NCI-H1092 treated with DMSO at 0.1 percent for 48 hours (cell line): Measurements from ENCODE around the gene AJAP1.

Experiments
- DNase-seq: peaks from one replicate; lab custom pipeline; 2025; lab: John Stamatoyannopoulos, UW

The AJAP1 gene

GRCh38 chr1:4769516-4770280, 115.3 kb downstream of the AJAP1 start:
- DNase-seq: no peak

DNA sequence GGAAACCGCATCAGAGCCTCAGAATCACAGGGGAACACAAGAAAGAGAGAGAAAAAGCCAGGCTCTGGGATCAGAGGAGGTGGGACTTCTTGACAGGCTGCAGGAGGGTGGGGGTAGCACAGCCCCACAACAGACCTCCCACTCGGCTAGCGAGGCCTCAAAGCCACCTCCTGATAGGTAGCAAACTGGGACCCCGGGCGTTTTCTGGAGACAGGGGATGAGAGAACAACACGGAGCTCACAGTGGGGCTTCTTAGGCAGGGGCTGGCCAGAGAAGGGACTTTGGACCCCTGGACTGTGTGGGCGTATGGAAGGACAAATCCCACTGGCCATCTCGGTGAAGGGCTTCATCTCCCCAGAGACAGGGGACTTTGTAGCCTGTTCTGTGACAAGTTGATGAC, 116.3 kb downstream of the AJAP1 start:
- no peak for DNase-seq

- no peak for DNase-seq
Measured at GRCh38 chr1:4771267-4771666, 116.9 kb downstream of the AJAP1 start.

DNA sequence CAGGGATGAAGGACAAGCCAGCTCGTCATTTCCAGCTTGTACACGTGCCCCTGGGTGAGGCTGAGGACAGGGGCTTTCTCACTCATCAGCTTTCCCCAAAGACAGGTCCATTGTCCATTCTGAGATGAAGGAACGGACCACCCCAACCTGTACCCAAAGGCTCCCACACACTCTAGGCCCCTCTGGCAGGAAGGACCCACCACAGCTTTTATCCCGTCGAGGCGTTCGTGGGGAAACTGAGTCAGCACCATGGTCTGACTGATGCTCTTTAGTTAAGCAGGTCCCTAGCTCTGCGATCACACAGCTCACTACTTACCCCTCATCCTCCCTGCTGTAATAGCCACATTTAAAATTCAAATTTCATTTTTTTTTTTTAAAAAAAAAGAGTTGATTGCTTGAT, 117.3 kb downstream of the AJAP1 start:
- no peak for DNase-seq

DNA sequence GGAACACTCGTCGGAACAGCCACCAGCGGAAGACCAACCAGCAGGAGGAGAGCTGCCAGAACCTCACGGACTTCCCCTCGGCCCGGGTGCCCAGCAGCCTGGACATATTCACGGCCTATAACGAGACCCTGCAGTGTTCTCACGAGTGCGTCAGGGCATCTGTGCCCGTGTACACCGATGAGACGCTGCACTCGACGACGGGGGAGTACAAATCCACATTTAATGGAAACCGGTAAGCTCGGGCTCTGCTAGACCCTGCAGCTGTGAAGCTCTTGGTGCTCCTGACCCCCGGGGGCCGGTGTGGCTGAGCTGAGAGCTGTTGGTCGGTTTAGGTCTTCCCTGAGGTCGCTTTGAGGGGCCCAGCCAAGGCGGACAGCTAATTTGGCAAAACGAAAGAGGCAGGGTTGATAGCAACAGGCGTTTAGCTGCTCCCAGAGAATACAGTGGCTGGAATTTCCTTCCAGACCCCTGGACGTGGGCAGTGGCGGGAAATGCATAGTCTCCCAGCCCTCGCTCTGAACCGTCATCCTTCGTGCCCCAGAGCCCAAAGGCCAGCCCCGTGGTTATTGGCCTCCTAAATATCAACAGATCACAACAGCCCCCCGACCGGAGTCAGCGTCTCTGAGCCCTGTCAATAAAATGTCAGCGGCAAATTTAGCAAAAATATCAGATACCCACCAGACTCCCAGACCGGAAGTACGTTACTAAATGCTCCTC, 118.0 kb downstream of the AJAP1 start:
- no peak for DNase-seq

- DNase-seq: no peak
Measured at GRCh38 chr1:4773226-4773625, 118.8 kb downstream of the AJAP1 start.

- DNase-seq: no peak
Measured at GRCh38 chr1:4775506-4775905, 121.1 kb downstream of the AJAP1 start.

- DNase-seq: no peak
Measured at GRCh38 chr1:4778056-4778455, 123.6 kb downstream of the AJAP1 start.

DNA sequence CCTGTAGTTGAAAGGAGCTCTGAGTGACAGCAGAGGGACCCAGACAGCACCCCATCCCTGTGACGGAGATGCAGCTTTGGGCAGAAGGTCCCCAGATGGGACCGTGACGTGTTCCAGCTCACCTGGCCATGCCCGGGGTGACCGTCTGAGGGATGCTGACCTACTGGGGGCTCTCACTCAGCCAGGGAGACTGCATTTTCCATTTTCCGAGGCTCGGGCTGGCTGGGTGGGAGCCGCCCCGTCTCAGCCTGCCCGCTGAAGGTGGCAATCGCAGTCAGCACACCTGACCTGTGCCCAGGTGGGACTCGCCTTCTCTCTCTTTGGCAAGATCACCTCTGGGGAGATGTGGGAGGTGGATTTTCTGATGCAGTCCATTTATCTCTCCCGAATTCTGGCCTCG, 127.2 kb downstream of the AJAP1 start:
- no peak for DNase-seq

DNA sequence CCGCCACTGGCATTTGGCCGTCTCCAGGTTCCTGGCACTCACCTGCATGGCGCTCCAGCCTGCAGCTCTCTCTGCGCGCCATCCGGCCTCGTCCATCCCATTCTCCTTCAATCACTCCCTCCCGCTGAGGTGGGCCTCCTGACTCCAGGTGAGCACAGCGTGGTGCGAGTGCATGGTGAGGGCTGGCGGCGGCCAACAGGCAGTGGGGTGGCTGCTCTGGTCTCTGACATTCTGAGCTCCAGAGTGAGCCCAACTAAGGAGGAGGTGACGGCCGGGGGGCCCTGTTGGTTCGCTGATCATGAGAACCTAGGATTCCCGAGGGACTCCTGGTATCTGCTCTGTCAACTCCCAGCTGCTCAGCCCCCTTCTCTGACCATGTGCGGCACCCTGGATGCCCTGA, 130.4 kb downstream of the AJAP1 start:
- no peak for DNase-seq

DNA sequence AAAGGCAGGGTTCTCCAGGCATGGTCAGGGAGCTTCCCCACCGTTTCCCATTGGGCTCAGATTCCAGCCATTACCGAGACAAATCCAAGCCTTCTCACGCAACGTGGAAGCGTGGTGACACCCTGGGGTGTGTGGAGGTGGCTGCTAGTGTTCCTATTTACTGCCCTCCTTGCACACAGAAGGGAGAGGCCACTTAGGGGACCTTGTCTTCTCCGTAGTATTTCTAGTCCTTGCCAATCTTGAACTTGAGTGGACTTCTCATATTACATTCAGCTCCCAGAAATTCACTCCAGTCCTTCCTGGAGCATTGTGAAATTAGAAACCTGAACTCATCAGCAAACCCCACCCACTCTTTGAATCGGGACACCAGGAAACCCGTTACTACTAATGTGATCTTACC, 131.6 kb downstream of the AJAP1 start:
- no peak for DNase-seq

DNA sequence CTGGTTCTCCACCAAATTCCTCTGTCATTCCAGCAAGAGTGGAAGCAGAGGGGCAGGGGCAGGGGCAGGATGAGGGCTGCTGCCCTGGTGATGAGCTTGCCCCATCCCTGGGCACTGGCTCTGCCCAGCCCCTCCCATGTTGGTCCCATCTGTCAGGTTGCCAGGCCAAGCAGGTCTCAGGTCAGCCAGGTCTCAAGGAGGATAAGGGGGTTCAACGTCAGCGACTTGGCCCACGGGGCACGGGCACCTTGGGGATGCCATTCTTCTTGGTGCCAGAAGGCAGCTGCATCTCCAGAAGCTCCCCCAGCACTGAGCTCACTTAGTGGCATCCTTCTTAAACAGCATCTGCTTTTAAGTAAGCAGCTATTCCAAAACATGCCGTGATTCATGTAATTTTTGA, 133.1 kb downstream of the AJAP1 start:
- DNase-seq: no peak

- no peak for DNase-seq
Measured at GRCh38 chr1:4792565-4792964, 138.2 kb downstream of the AJAP1 start.

DNA sequence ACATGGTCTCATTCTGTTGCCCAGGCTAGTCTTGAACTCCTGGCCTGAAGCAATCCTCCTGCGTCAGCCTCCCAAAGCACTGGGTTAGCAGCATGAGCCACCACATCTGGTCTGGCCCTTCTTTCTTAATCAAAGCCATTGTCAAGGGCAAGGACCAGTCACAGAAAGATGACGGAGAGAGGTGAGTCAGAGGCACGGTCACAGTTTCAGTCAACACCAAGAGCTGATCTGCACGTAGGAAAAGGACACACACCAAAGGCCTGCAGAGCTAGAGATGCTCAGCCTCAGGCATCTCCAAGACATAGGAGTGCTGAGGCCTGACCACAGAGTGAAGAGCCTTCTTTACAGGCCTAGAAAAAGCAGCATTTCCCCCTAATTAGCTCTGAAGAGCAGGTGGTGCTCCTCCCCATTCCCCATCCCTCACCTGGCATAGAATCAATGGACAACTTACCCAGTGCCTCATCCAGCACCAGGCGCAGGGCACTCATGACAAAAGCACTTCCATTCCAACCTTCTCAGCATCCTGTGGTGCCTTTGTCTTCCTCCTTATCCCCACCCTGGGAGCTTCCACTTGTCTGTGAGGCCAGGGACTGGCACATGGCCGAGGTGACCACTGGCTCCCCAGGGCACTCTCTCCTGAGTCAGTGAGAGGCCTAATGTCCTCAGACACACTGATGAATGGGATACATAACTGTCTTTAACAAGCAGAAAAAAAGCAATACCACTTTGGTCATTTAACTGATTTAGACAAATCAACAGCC, 139.8 kb downstream of the AJAP1 start:
- no peak for DNase-seq

DNA sequence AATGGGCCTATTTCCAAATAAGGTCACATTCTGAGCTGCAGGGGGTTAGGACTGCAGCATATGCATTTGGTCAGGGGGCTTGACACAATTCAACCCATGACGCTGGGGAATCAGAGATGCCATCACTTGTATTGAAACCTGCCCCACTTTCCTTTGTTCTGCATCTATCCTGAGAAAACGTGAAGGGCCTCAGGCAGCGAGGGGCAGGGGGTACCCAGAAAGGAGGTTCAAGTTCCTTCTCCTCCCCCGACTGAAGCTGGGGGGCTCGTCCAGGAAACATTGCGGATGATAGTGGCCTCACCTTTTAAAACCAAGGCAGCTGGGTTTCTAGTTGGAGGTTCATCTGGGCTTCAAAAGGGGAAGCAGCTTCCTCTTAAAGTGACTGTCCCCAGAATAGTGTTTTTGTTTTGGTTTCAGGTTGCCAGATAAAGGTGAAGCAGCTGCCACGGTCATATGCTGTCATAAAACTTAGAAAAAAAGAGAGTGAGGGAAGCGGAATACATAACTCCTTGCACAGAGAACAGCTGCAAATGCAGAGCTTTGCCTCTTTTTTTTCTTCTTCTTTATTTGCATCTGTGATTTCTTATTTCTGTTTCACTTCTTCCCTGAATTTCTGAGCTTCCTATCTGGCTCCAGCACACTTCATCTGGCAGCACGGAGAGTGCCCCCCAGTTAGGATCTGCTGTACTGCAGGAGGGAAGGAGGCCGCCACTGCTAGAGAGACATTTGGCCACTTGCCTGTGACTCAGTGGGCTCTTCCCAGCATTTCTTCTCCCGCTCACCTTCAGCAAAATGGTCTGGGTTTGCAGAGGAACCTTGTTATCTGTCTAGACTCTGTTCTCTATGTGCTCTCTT, 142.0 kb downstream of the AJAP1 start:
- DNase-seq: no peak

DNA sequence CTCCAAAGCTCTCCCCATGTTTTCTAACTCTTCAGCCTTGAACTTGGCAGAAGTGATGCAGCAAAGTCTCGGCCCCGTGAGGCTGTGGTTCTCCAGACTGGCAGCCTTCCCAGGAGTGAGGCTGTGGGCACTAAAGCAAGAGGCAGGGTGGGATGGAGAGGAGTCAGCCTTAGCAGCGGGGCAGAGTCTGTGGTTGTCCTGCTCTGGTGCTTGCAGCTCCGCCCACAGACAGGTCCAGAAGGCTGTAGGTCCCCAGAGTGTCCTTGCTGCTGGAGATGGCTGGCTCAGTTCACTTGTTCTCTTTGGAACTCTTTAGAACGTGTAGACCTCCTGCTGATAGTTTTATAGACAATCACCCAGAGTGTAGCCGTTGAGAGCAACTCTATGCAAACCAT, 142.6 kb downstream of the AJAP1 start:
- DNase-seq: no peak

- no peak for DNase-seq
Measured at GRCh38 chr1:4797429-4797828, 143.0 kb downstream of the AJAP1 start.

DNA sequence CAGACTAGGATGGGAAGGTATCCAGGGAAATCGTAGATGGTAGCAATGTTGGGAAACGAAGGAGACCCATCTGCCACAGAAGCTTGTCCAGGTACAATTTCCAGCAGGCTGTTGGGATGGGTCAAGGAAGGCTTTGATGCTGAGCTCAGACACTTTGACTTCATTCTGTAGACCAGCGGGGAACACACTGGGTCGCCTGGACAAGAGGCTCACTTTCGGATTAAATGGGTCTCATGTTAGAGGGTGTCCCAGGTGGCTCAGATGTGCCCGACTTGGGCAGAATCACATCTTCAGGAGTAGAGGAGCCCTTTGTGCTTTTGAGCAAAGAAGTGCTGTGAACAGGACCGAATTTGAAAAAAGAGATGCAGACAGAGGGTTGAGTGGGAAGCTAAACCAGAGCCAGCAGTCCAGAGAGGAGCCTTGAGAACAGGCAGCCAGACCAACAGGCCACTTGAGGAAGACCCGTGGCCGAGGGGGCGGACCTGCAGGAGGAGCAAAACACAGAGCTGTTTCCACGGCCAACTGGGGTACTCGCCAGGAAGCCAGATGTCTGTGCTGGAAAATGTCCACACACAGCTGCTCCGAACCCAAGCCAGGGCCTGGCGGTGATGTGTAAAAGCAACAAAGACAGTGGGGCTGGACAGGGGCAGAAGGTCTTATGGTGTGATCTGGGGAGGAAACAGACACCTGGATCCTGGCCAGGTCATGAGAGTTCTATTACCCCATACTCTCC, 146.9 kb downstream of the AJAP1 start:
- no peak for DNase-seq

- DNase-seq: no peak
Measured at GRCh38 chr1:4802024-4802423, 147.6 kb downstream of the AJAP1 start.

- no peak for DNase-seq
Measured at GRCh38 chr1:4803335-4803734, 148.9 kb downstream of the AJAP1 start.

GRCh38 chr1:4805987-4806386, 151.6 kb downstream of the AJAP1 start:
- no peak for DNase-seq
